HepG2 (cell line): ENCODE data around the gene EMID1.

ENCODE experiments used
- ARHGAP35 ChIP-seq: sonication (generic); formaldehyde crosslinking; IDR thresholded peaks from 2 replicates; pipeline ENCODE4 v1.9.0; 2022; ENCODE audit warnings: mild to moderate bottlenecking, inconsistent platforms, moderate library complexity, missing genetic modification reagents, borderline replicate concordance
- ATF3 ChIP-seq: sonication (generic); formaldehyde crosslinking; IDR thresholded peaks from 2 replicates; pipeline ENCODE4 v1.4.0; 2020; ENCODE audit warnings: missing genetic modification reagents
- ELF4 ChIP-seq: sonication (generic); formaldehyde crosslinking; IDR thresholded peaks from 2 replicates; pipeline ENCODE4 v1.5.0; 2020; ENCODE audit warnings: missing genetic modification reagents, mild to moderate bottlenecking, moderate library complexity, borderline replicate concordance
- FOXA1 ChIP-seq, 2 experiments: fragments of 450-650 bp in 1 of 2; sonication (generic) in 1 of 2; formaldehyde crosslinking in 1 of 2; IDR thresholded peaks; 2 replicates each; pipeline versions ENCODE4 v1.4.0 to v1.6.1; 2016 to 2020; ENCODE audit warnings: missing genetic modification reagents in 1 of 2
- SMC3 ChIP-seq: IDR thresholded peaks from 2 replicates; pipeline ENCODE4 v1.6.1; 2011; ENCODE audit warnings: low read length, improper control_type of control experiment
- ZNF224 ChIP-seq: sonication (generic); formaldehyde crosslinking; IDR thresholded peaks from 2 replicates; pipeline ENCODE4 v1.5.0; 2020; ENCODE audit warnings: mild to moderate bottlenecking, missing genetic modification reagents
- TF ChIP-seq, protein P1 (sequence below): sonication (generic); formaldehyde crosslinking; conservative IDR thresholded peaks from 2 replicates; pipeline ENCODE4 v1.4.0; 2020; ENCODE audit warnings: missing genetic modification reagents
- TF ChIP-seq, protein P2 (sequence below): sonication (generic); formaldehyde crosslinking; IDR thresholded peaks from 2 replicates; pipeline ENCODE4 v1.4.0; 2020; ENCODE audit warnings: missing genetic modification reagents

DNA sequence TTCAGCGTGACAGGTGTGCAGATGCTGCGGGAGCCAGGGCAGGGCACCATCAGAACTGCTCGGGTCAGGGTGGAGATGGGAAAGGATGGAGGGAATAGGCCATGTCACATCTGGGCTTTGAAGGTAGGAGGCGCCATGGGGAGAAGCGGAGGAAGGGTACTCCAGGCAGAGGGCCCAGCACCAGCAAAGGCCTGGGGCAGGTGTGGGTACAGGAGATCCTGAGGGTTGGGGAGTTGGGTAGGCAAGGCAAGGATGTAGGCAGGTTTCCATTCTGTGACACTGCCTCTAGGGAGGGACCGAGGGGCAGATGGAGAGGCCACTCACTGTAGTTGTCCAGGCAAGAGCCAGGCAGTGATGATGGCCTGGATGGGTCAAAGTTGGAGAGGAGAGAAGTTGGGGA, 8.5 kb downstream of the EMID1 start:
- TF ChIP-seq FOXA1 (IDR thresholded peaks at IDR 0.05): no peak
- TF ChIP-seq FOXA1 (CRISPR knock-in tag; IDR thresholded peaks at IDR 0.05): no peak
- no peak for TF ChIP-seq ELF4 (CRISPR knock-in tag)
- no peak for TF ChIP-seq ZNF224 (CRISPR knock-in tag)
- TF ChIP-seq ARHGAP35 (CRISPR knock-in tag): no peak
- TF ChIP-seq, protein P1, sequence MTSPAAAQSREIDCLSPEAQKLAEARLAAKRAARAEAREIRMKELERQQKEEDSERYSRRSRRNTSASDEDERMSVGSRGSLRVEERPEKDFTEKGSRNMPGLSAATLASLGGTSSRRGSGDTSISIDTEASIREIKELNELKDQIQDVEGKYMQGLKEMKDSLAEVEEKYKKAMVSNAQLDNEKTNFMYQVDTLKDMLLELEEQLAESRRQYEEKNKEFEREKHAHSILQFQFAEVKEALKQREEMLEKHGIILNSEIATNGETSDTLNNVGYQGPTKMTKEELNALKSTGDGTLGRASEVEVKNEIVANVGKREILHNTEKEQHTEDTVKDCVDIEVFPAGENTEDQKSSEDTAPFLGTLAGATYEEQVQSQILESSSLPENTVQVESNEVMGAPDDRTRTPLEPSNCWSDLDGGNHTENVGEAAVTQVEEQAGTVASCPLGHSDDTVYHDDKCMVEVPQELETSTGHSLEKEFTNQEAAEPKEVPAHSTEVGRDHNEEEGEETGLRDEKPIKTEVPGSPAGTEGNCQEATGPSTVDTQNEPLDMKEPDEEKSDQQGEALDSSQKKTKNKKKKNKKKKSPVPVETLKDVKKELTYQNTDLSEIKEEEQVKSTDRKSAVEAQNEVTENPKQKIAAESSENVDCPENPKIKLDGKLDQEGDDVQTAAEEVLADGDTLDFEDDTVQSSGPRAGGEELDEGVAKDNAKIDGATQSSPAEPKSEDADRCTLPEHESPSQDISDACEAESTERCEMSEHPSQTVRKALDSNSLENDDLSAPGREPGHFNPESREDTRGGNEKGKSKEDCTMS (CRISPR knock-in tag): no peak
- TF ChIP-seq, protein P2, sequence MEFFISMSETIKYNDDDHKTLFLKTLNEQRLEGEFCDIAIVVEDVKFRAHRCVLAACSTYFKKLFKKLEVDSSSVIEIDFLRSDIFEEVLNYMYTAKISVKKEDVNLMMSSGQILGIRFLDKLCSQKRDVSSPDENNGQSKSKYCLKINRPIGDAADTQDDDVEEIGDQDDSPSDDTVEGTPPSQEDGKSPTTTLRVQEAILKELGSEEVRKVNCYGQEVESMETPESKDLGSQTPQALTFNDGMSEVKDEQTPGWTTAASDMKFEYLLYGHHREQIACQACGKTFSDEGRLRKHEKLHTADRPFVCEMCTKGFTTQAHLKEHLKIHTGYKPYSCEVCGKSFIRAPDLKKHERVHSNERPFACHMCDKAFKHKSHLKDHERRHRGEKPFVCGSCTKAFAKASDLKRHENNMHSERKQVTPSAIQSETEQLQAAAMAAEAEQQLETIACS (CRISPR knock-in tag): no peak
- no peak for TF ChIP-seq ATF3
- TF ChIP-seq SMC3: no peak
